Sigmoid colon (tissue), 4 donors: ENCODE results near the gene TUT4.

Source experiments
- EP300 ChIP-seq, 4 donors: sonication (generic); formaldehyde crosslinking; IDR thresholded peaks; one replicate each; pipeline ENCODE4 v1.6.1; 2017; ENCODE audit warnings: antibody characterized with exemption in 4 of 4
- POLR2A ChIP-seq, 2 donors: fragments of 450-650 bp; IDR thresholded peaks; one replicate each; pipeline ENCODE4 v1.6.1; 2016; ENCODE audit warnings: antibody characterized with exemption in 2 of 2, mild to moderate bottlenecking in 2 of 2, moderate library complexity in 2 of 2
- POLR2AphosphoS5 ChIP-seq, 4 donors: sonication (generic); formaldehyde crosslinking; IDR thresholded peaks; one replicate each; pipeline ENCODE4 v1.6.1; 2017; ENCODE audit warnings: antibody characterized with exemption in 4 of 4
- TF ChIP-seq, protein P1 (sequence below), 4 experiments: fragments of 450-650 bp in 3 of 4; fragments of 200-600 bp in 1 of 4; IDR thresholded peaks; one replicate each; pipeline ENCODE4 v1.5.1; 2016 to 2019; ENCODE audit warnings: antibody characterized with exemption in 4 of 4, mild to moderate bottlenecking in 3 of 4, moderate library complexity in 2 of 4

DNA sequence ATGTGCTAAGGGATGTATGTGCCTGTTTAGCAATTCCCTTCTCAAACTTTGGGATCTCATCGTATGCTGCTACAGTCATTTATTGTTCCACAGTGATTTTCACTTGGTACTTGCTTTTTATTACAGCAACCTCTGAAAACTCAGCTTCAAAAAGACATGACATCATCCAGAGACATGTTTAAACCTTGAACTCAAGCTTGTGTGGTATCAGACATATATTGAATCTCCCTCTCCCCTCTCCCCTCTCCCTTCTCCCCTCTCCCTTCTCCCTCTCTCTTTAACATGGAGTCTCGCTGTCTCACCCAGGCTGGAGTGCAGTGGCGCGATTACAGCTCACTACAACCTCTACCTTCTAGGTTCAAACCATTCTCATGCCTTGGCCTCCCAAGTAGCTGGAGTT, 19.5 kb upstream of the TUT4 start:
- TF ChIP-seq EP300 (IDR thresholded peaks at IDR 0.05) (no peak), POLR2A (IDR thresholded peaks at IDR 0.05) (no peak), POLR2AphosphoS5 (IDR thresholded peaks at IDR 0.05) (no peak)
- TF ChIP-seq, protein P1, sequence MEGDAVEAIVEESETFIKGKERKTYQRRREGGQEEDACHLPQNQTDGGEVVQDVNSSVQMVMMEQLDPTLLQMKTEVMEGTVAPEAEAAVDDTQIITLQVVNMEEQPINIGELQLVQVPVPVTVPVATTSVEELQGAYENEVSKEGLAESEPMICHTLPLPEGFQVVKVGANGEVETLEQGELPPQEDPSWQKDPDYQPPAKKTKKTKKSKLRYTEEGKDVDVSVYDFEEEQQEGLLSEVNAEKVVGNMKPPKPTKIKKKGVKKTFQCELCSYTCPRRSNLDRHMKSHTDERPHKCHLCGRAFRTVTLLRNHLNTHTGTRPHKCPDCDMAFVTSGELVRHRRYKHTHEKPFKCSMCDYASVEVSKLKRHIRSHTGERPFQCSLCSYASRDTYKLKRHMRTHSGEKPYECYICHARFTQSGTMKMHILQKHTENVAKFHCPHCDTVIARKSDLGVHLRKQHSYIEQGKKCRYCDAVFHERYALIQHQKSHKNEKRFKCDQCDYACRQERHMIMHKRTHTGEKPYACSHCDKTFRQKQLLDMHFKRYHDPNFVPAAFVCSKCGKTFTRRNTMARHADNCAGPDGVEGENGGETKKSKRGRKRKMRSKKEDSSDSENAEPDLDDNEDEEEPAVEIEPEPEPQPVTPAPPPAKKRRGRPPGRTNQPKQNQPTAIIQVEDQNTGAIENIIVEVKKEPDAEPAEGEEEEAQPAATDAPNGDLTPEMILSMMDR (IDR thresholded peaks at IDR 0.05): no peak
